HUES64 (cell line): ENCODE data around the gene MESP1.

Source experiments
- H3K27ac ChIP-seq: 2 replicates; pipeline ENCODE4 v1.7.0; 2013; ENCODE audit warnings: low read depth, low read length, inconsistent platforms
- H3K27me3 ChIP-seq: 2 replicates; pipeline ENCODE4 v1.6.1; 2013; ENCODE audit warnings: mild to moderate bottlenecking, low read length; ENCODE audit not compliant: insufficient read depth
- H3K36me3 ChIP-seq: 2 replicates; pipeline ENCODE4 v1.6.1; 2013; ENCODE audit warnings: mild to moderate bottlenecking, low read length; ENCODE audit not compliant: insufficient read depth
- H3K4me1 ChIP-seq: 2 replicates; pipeline ENCODE4 v1.6.1; 2013; ENCODE audit warnings: mild to moderate bottlenecking, low read length, moderate library complexity; ENCODE audit not compliant: insufficient read depth
- H3K4me3 ChIP-seq: 2 replicates; pipeline ENCODE4 v1.5.1; 2013; ENCODE audit warnings: mild to moderate bottlenecking, low read length, moderate library complexity
- H3K9ac ChIP-seq: 2 replicates; pipeline ENCODE4 v1.6.1; 2013; ENCODE audit warnings: mild to moderate bottlenecking, low read depth, low read length
- H3K9me3 ChIP-seq: 2 replicates; pipeline ENCODE4 v1.6.1; 2013; ENCODE audit warnings: low read depth, low read length; ENCODE audit not compliant: insufficient read depth

MESP1 gene

DNA sequence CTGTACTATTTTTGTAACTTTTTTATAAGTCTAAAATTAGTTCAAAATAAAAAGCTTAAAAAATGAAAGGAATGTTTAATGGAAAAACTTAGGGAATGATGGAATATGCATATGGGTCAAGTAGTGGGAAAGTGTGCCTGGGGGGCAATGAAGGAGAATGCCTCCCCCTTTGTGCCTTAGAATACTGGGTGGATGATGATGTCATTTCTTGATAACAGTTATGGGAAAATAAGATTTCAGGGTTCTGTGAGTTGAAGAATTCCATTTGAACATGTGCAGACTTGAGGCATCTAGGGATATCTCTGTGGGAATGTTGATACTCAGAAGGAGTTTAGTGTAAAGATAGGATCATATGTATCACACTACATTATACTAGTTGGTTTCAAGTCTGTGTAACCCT is 46.6 kb downstream of the MESP1 start:
- Histone ChIP-seq H3K4me3 (no peak overlapping the region), H3K36me3 (no peaks in the 10 kb centered on the region), H3K4me1 (no peaks in the 10 kb centered on the region), H3K27me3 (0 out of 2 replicates have a peak, but pooled peaks cover 7% of the 10 kb centered on the region), H3K9me3 (no peaks in the 10 kb centered on the region), H3K27ac (no peak overlapping the region), H3K9ac (no peak overlapping the region)
